Kidney epithelial cell (primary cell): ENCODE data around the gene SH3BGR. TPM values are rescaled to one million over a fixed set of nuclear protein-coding genes. Genes with fewer than 3 reads are reported as not detected.

Source experiments
- DNase-seq: peaks from one replicate; pipeline ENCODE4 v3.0.0-alpha.2; 2010; ENCODE audit warnings: low read depth
- H3K27me3 ChIP-seq: 2 replicates; pipeline ENCODE4 v1.6.0; 2011; ENCODE audit warnings: low read length; ENCODE audit not compliant: control insufficient read depth, insufficient read depth
- H3K36me3 ChIP-seq: 2 replicates; pipeline ENCODE4 v1.5.1; 2011; ENCODE audit warnings: low read length; ENCODE audit not compliant: control insufficient read depth, insufficient read depth
- H3K4me3 ChIP-seq: 2 replicates; pipeline ENCODE4 v1.5.1; 2011; ENCODE audit warnings: low read depth, mild to moderate bottlenecking, control low read depth, low read length
- total RNA-seq: library from RNA; depleted of rRNA; stranded (reverse); fragments of >200 nt; gene quantifications from 2 replicates; pipeline ENCODE4 v1.2.3, GENCODE V29; 2015
- TF ChIP-seq, protein P1 (sequence below): IDR thresholded peaks from 2 replicates; pipeline ENCODE4 v1.5.1; 2011; ENCODE audit warnings: mild to moderate bottlenecking, moderate library complexity, low read length, control low read depth, inconsistent platforms; ENCODE audit not compliant: insufficient read depth, poor library complexity, severe bottlenecking

SH3BGR gene
- total RNA-seq, 1 donor from 2014 or later = 6.9 TPM

DNA sequence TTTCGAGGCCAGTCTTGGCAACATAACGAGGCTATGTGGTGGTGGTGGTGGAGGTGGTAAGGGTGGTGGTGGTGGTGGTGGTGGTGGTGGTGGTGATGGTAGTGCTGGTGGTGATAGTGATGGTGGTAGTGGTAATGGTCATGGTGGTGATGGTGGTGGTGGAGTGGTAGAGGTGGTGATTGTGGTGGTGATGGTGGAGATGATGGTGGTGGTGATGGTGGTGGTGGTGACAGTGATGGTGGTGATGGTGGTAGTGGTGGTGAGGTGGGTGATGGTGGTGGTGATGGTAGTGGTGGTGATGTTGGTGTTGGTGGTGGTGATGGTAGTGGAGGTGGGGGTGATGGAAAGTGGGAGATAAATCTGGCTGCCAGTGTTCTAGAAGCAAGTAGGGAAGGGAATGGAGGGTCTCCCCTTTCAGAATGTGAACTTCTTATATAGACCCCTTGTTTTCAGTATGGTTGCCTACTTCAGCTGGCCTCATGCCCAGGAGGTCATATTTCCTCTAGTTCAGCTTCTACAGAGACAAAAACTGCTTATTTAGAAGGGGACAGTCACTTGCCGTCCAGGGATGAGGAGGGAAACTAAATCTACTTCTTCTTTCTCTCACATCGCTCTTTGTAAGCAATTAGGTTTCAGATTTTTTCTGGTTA lies 27.5 kb downstream of the SH3BGR start:
- Histone ChIP-seq H3K4me3 (no peak overlapping the region), H3K36me3 (no peaks in the 10 kb centered on the region), H3K27me3 (no peaks in the 10 kb centered on the region)
- DNase-seq = no peak
- TF ChIP-seq, protein P1, sequence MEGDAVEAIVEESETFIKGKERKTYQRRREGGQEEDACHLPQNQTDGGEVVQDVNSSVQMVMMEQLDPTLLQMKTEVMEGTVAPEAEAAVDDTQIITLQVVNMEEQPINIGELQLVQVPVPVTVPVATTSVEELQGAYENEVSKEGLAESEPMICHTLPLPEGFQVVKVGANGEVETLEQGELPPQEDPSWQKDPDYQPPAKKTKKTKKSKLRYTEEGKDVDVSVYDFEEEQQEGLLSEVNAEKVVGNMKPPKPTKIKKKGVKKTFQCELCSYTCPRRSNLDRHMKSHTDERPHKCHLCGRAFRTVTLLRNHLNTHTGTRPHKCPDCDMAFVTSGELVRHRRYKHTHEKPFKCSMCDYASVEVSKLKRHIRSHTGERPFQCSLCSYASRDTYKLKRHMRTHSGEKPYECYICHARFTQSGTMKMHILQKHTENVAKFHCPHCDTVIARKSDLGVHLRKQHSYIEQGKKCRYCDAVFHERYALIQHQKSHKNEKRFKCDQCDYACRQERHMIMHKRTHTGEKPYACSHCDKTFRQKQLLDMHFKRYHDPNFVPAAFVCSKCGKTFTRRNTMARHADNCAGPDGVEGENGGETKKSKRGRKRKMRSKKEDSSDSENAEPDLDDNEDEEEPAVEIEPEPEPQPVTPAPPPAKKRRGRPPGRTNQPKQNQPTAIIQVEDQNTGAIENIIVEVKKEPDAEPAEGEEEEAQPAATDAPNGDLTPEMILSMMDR = no peak

DNA sequence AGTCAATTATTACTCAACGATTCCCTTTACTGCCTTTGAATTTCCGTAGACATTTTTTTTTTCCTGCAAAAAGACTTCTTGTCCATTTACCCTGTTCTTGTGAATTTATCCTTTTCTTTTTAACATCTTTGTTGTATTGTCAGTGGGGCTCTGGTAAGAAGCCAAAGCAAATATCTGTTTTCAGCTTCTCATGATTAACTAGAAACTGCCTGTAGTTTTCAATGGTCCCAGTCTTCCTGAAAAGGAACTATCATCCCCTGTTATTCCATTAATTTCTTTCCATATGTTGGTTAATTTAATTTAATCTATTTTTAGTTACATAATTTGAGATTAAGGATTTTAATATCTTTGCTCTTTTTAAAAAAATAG lies 28.0 kb downstream of the SH3BGR start:
- TF ChIP-seq, protein P1 = no peak

DNA sequence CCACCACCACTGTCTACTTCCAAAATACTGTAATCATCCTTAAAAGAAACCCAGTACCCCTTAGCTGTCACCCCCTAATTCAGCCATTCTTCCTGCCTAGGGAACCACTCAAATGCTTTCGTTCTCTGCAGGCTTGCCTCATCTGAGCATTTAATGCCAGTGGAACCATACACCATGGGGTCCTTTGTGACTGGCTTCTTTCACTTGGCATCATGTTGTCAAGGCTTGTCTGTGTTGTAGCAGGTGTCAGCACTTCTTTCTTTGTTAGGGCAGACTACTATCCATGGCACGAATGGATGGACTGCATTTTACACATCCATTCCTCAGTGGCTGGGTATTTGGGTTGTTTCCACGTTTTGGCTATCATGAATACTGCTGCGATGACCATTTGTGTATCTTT lies 28.5 kb downstream of the SH3BGR start:
- no peak overlapping the region for H3K4me3 ChIP-seq
- TF ChIP-seq, protein P1 = no peak
- H3K27me3 ChIP-seq = no peaks in the 10 kb centered on the region
- no peaks in the 10 kb centered on the region for H3K36me3 ChIP-seq
- DNase-seq = no peak

More for the DNA sequence above, 28.0 kb downstream of the SH3BGR start:
- DNase-seq = no peak
- Histone ChIP-seq H3K4me3 (no peak overlapping the region), H3K36me3 (no peaks in the 10 kb centered on the region), H3K27me3 (no peaks in the 10 kb centered on the region)

DNA sequence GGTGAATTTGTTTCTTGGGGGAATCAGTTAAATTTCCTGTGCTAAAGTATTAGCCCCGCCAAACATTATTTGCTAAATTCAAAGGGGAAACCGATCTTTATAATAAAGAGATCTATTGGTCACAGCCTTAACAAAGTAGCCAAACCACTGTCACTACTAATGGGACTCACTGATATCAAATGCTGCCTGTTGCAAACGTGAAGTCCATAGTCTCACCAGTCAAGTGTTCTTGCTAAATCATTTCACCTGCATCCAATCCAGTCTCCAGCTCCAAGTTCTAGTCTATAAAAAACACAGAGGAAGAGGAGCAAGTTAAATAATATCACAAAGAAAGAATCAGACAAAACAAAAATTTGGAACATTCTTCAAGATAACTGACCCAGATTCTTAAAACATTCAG lies 30.1 kb downstream of the SH3BGR start:
- Histone ChIP-seq H3K4me3 (no peak overlapping the region), H3K36me3 (no peaks in the 10 kb centered on the region), H3K27me3 (no peaks in the 10 kb centered on the region)
- no peak for DNase-seq
- TF ChIP-seq, protein P1 = no peak

DNA sequence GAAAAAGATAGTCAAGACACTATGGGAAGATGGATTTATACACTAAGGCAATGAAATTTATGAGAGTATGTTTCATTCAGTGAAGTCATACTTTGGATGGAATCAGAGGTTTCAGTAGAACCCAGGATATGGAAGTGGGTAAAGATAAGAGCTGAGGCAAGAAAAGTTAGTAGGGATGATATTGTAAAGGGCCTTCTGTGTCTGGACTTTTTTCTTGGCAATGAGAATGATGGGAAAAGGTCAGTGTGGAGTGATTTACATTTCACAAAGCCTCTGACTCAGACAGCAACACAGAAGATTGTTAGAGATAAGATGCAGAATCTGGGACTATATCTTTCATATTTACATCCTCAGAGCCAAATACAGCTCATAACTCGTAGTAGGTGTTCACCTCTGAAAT lies 32.1 kb downstream of the SH3BGR start:
- no peaks in the 10 kb centered on the region for H3K36me3 ChIP-seq
- H3K27me3 ChIP-seq = no peaks in the 10 kb centered on the region
- no peak overlapping the region for H3K4me3 ChIP-seq
- TF ChIP-seq, protein P1 = no peak
- no peak for DNase-seq

DNA sequence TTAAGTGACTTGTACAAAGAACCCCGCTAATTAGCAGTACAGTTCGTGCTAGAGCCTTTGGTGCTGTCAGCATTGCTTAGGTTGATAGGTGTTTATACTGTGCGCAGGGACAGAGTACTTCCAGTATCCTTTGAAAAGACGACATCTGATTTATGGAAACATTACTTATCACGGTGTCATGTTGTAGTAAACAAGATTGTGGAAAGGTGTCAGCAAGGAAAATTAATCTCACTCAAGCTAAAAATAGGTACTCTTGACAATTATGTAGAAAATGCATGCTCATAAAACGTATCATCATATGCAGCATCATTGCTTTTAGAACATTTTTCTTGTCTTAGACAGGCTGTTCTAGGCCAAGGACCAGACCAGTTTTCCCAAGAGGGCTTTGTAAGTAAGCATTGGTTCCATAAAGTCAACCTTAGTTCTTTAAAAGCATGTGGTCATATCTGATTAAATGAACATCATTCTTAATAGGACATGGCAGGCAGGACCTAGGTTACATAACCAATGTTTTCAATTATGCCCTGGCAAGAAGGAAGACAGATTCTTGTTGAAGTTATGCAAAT lies 33.0 kb downstream of the SH3BGR start:
- Histone ChIP-seq H3K36me3 (no peaks in the 10 kb centered on the region), H3K4me3 (no peak overlapping the region), H3K27me3 (no peaks in the 10 kb centered on the region)
- TF ChIP-seq, protein P1 = no peak
- DNase-seq = no peak
